GM12872 (cell line): ENCODE measurements around the gene CREB3.

Source experiments
- TF ChIP-seq, protein P1 (sequence below): IDR thresholded peaks from 3 replicates; pipeline ENCODE4 v1.5.1; 2011; ENCODE audit warnings: low read depth, mild to moderate bottlenecking, low read length, moderate library complexity; ENCODE audit not compliant: insufficient read depth

CREB3 gene

DNA sequence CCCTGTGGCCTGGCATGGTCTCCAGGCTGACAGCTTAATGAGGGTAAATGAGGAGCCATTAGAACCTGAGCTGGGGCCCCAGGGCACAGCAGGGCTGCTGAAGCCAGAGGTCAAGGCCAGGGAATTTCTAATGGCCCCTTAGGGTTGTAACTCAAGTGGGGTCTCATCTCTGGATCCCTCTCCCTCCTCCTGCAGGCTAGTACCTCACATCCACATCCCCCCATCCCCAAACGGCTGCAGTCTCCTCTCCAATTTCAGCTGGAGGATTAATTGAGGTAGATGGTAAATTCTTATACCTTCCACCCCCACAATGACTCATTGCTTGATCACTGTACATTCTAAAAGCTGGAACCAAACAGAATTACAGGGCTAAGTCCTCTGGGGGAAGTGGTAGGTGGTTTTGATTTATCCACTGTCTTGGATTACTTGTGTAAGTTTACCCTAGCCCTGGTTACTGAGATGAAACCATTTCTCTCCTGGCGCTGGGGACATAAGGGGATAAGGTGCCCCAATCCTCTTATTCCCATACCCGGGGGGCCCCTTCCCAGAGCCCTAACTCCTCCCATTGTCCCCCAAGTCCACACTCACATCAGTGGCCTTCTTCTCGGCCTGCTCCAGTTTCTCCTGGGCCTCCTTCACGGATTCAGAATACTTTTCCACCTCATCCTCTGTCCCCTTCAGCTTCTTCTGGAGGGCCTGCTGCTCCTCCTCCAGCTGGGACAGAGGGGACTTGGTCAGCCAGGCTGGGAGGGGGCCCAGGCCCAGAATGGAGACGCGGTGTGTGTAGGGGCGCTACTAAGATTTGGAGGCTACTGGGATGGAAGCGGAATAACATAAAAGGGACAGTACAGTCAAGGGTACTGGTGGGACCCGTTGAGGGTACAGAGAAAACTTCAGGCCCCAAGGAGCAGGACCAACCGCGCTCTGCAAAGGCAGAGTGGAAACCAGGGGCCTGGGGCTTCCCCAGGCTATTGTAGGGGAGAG lies 43.6 kb upstream of the CREB3 start:
- TF ChIP-seq, protein P1, sequence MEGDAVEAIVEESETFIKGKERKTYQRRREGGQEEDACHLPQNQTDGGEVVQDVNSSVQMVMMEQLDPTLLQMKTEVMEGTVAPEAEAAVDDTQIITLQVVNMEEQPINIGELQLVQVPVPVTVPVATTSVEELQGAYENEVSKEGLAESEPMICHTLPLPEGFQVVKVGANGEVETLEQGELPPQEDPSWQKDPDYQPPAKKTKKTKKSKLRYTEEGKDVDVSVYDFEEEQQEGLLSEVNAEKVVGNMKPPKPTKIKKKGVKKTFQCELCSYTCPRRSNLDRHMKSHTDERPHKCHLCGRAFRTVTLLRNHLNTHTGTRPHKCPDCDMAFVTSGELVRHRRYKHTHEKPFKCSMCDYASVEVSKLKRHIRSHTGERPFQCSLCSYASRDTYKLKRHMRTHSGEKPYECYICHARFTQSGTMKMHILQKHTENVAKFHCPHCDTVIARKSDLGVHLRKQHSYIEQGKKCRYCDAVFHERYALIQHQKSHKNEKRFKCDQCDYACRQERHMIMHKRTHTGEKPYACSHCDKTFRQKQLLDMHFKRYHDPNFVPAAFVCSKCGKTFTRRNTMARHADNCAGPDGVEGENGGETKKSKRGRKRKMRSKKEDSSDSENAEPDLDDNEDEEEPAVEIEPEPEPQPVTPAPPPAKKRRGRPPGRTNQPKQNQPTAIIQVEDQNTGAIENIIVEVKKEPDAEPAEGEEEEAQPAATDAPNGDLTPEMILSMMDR, result no peak

DNA sequence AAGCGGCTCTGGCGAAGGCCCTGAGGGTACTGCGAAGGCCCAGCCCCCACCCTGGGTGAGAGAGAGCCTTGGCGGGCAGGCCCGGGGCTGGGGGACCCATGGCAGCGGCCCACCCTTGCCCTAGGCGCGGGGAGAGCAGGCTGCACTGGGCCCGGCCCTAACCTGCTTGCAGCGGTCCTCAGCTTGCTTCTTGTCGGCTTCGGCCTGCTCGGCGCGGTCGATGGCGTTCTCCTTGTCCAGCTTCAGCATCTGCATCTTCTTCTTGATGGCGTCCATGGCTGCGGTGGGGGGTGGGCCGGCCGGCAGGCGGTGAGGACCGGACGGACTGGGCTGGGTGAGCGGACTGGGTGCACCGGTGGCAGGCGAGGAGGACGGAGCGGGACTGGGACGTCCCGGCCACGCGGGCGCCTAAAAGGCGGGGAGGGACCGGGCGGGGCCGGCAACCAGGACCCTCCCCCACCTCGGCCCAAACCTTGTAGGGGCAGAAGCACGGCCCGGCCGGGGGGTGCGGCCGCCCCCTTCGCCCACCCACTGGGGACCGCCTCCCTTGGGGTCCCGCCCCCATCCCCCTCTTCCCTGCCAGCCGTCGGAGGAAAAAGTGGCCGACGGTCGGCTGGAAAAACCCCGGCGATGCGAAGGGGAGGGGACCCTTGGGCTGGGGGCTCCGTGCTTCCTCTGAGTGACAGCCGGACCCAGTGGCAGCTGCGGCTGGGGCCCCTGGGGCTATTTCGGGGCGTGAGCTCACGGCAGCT lies 42.7 kb upstream of the CREB3 start, which contains the start of gene TPM2:
Gene TPM2 (minus strand): TSS at position 384 of the 752 bp plus-strand sequence. CDS start 108 bp downstream, at position 276.
- TF ChIP-seq, protein P1, result no peak

DNA sequence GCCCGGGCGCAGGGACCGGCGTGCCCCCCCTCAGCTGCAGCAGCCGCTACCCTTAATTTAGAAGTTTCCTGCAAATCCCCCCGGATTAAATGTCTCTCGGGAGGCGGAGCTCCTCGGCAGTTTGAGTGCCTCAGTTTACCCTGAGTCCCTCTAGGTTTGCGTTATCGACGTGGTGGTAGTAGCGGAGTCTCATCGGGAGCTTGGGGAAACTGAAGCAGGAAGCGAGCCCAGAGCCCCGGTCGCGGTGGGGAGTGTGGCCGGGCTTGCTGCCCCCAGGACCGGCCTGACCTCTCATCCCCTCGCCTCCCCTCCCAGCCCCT lies 42.2 kb upstream of the CREB3 start:
- TF ChIP-seq, protein P1, result no peak

DNA sequence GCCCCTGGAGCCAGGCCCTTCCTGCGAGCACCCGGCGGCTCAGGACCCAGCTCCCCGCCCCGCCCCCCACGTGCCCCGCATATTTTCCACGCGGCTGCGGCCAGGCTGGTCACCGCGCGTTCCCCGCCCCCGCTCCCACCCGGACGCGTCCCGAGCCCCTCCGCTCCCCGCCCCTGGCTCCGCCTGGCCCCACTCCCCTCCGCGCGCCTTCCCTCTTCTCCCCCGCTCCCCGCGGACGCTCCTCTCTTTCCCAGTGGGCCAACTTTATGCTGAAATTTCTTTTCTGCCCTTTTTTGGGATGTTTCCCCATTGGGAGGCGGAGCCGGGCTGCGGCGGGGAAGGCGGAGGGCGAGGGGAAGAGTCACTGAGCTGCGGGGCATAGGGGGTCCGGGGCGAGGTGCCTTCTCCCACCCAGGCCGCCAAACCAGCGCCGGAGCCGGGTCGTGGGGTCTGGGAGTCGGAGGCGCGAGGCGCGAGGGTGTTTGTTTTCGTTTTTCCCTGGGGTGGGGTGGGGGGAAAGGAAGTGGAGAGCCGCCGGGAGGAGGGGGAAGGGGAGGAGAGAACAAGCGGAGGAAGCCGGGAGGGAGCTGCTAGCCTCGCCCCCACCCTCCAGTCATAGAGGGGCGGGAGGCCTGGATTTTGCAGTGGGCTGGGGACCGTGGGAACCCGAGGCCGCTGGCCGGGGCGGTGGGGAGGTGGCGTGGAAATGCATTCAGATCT lies 41.7 kb upstream of the CREB3 start:
- TF ChIP-seq, protein P1, result no peak

DNA sequence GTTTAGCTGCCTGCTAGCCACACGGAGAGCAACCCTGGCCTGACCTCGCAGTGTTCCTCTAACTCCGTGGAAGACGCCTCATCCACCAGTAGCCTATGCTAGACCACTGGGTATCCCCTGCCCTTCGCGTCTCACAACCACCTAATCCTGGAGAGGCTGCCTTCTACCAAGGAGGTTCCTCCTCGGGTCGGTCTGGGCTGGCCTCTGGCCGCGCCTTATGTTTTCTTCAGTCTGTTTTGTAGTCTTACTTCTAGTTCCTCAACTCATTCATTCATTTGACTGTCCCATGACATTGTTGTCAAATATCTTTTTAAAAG lies 41.2 kb upstream of the CREB3 start:
- TF ChIP-seq, protein P1, result no peak

DNA sequence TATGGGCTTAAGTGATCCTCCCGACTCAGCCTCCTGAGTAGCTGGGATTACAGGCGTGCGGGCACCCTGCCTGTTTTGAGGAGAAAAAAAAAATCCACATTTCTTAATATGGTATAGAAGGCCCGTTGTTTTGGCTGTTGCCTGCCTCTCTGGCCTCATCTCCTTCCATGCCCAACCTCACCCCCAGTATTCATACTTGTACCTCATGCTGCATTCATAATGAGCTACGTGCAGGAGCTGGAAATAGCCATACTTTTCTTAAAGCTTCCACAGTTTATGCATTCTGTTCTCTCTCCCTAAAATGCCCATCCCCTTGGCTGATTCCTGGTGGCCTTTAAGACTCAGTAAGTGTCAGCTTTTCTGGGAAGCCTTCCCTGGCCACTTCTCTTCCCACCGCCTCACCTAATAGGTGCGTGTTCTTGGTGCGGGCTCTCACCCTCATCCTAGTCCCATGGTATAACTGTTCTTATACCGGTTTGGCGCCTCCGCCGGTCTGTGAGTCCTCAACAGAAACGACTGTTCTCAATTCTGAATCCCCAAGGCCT lies 40.6 kb upstream of the CREB3 start:
- TF ChIP-seq, protein P1, result no peak
